HG02870 (cell line): ENCODE results near the gene TRIM63.

ENCODE experiments used
- ATAC-seq: cut with Tn5 transposase; IDR thresholded peaks from one replicate; pipeline ENCODE4 v1.9.1; 2021; ENCODE audit warnings: mild to moderate bottlenecking, moderate library complexity; ENCODE audit not compliant: unreplicated experiment

Gene TRIM63

DNA sequence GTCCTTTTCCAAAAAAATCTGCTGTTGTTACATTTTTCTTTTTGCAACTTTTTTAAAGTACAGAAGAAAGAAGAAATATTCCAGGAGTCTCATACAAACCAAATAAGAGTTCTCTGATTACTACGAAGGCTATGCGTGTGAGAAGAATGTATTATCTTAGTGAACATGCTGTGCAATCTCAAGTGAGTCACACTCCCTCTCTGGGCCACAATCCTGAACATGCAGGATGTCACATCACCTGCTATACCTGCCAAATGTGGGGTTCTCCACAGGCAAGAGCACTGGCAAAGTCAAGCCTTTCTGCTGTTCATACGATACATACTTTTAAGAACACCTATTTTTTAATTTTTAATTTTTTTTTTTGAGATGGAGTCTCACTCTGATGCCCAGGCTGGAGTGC, 21.7 kb upstream of the TRIM63 start:
- ATAC-seq, result no peak

DNA sequence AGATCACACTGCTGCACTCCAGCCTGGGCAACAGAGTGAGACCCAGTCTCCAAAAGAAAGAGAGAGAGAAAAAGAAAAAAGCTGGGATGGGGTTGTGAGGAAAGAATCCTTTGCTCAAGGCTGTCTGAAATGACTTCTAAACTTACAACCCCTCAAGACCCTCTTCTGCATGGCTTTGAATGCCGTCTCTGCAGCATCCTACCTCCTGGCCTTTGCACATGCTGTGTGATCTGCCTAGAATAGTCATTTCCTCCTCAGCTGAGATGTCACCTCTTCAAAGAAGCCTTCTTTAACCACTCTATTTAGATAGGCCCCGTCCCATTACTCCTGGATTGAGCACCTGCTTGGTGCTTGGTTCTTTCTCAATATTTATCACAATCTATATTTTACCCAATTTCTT, 17.4 kb upstream of the TRIM63 start:
- ATAC-seq, result no peak

- no peak for ATAC-seq
Measured at GRCh38 chr1:26084091-26084561, 16.7 kb upstream of the TRIM63 start.

GRCh38 chr1:26083208-26083607, 15.8 kb upstream of the TRIM63 start:
- ATAC-seq, result no peak

GRCh38 chr1:26082020-26082350, 14.6 kb upstream of the TRIM63 start:
- ATAC-seq, result no peak

DNA sequence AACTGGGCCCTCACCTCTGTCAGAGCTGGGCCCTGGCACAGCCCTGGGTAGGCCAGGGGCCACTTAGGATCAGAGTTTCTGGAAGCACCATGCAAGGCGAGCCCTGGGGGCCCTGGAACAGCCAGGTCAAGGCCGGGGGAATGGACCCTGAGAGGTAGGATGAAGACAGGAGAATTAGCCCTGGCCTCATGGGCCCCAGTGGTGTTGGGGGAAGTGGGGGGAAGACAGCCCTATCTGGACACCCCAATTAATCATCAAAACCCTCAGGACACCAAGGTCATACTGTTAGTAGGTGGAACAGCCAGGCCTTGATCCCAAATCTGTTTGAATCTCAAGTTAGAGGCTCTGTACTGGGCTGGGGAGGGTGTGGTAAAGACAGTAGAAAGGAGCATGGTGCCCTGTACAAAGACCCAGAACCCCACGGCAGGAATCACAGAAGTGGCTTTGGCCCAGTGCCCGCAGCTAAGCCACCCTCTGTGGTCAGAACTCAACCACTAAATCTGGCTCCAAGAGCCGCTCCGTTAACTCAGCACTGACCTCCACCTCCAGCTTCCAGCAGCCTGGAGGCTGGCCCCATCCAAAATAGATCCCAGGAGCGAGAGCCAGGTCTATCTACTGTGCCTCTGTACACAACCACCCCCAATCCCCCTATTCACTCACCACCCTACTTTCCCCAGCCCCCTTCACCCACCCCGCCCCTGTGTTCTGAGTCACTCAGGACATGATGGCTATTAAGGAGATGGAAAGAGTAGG, 14.0 kb upstream of the TRIM63 start:
- ATAC-seq, result no peak

DNA sequence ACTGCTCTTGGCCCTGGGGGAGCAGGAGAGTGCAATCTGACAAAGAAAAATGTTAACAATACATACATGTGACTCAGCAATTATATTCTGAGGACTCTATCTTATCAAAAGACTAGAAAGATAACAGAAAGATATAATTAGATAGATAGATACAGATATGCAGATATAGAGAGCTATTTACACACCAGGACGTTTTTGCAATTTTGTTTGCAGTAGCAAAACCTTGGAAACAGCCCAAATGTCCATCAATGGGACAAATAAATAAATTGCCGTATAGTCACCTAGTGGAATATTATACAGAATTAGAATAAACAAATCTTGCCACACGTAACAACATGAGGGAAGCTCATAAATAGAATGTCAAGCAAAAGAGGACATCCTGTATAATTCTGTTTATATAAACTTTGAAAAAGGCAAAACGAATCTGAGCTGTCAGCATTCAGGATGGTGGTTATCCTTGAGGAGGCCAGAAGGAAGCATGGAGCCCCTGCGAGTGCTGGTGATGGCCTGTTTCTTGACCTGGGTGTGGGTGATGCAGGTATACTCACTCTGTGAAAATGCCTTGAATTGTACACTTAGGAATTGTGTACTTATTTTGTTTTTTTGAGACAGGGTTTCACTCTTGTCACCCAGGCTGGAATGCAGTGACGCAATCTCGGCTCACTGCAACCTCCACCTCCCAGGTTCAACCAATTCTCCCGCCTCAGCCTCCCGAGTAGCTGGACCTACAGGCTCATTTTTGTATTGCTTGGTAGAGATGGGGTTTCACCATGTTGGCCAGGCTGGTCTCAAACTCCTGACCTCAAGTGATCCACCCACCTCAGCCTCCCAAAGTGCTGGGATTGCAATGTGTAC, 12.8 kb upstream of the TRIM63 start:
- ATAC-seq, result no peak

GRCh38 chr1:26079178-26079563, 11.7 kb upstream of the TRIM63 start:
- ATAC-seq, result no peak

- no peak for ATAC-seq
Measured at GRCh38 chr1:26078286-26079177, 11.1 kb upstream of the TRIM63 start.

- no peak for ATAC-seq
Measured at GRCh38 chr1:26077524-26077923, 10.1 kb upstream of the TRIM63 start.

GRCh38 chr1:26075421-26076144, 8.2 kb upstream of the TRIM63 start:
- ATAC-seq, result no peak

- ATAC-seq, result no peak
Measured at GRCh38 chr1:26072305-26072704, 4.9 kb upstream of the TRIM63 start.

DNA sequence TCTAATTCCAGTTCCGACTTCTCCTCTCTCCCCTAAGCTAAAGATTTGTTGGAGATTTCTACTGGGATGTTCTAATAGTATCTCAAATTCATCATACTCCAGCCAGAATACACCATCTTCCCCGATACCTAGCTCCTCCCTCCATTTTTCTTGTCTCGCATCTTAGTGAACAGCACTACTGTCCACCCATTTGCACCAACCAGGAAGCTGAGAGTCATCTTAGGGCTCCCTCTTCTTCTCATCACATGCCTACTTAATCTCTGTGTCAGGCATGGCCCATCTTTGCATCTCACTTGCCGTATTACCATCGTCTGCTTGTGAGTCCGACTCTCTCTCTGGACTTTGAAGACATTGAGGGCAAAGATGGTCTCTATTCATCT, 3.5 kb upstream of the TRIM63 start:
- ATAC-seq, result no peak

DNA sequence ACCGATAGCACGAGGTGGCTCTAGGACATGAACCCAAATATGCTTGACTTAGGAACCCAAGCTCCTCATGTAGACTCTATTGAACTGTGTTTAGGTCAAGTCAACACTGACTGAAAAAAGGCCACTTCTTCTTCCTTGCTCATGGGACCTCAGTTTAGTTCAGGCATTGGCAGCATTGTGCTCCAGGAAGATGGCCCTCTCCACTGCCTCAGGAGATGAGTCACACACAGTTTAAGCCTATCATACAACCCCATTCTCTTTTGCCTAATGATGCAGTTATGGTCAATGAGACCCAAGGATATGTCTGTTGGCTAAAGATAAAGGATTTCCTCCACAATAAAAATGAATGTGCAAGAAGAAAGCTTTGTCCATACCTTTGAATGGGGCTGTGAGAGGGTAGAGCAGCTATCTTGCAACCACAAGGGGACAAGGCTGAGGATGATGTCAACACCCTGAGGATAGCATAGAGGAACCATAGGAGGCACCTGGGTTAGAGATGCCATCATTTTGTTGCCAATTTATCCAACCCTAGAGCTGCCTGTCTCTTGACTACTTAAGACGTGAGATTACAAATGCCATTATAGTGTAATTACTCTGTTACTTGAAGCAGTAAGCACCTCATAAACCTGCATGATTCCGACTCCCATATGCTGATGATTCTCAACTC, 3.0 kb upstream of the TRIM63 start:
- ATAC-seq, result no peak

DNA sequence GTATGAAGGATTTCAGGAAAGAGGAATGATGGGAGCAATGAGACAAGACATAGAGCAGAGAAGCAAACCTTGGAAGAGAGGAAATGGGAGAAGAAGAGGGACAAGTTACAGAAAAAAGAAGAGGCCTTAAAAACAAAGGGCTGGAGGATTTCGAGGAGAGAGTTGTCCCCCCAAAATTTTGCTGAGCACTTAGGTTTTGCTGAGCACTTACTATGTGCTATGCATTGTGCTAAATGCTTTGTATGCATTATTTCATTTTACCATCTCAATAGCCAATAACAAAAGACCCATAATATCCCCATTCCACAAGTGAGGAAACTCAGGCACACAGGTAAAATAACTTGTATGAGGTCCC, 2.5 kb upstream of the TRIM63 start:
- no peak for ATAC-seq

- ATAC-seq, result no peak
Measured at GRCh38 chr1:26066857-26067256, 573 bp downstream of the TRIM63 start.

- no peak for ATAC-seq
Measured at GRCh38 chr1:26066160-26066559, 1.3 kb downstream of the TRIM63 start.

DNA sequence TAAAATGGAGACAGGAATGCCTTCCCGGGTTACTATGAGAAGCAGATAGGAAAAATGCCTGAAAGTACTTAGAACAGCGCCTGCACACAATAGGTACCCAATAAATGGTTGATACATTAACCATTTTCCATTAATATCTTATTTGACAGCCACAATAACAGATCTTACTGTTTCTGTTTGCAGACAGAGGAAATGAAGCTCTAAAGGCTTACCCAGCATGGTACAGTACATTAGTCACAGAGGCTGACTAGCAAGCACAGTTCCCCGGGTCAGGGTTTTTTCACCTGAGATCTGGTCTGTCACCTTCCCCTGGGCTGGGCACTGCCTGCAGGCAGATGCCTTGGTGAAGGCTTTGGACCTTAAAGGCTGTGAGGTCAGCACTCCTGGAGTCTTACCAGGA, 2.9 kb downstream of the TRIM63 start:
- no peak for ATAC-seq

- ATAC-seq, result no peak
Measured at GRCh38 chr1:26060832-26061574, 6.4 kb downstream of the TRIM63 start.

- no peak for ATAC-seq
Measured at GRCh38 chr1:26059906-26060305, 7.5 kb downstream of the TRIM63 start.
